H9 (cell line): ENCODE measurements around the gene CDKN2B. TPM values are rescaled to one million over a fixed set of nuclear protein-coding genes. Genes with fewer than 3 reads are reported as not detected.
A peak's percentile ranks its signal among the peaks of the same experiment; 100 is the strongest.

Experiments
- DNase-seq: peaks from one replicate; pipeline ENCODE4 v3.0.0-alpha.2; 2017
- H2AFZ ChIP-seq: one replicate; pipeline ENCODE4 v1.6.1; 2013; ENCODE audit warnings: mild to moderate bottlenecking, low read length, control low read depth, moderate library complexity
- H2AK5ac ChIP-seq: 2 replicates; pipeline ENCODE4 v1.6.1; 2013; ENCODE audit warnings: low read length, control low read depth, mixed read lengths; ENCODE audit not compliant: insufficient read length
- H2BK120ac ChIP-seq: one replicate; pipeline ENCODE4 v1.6.1; 2013; ENCODE audit warnings: low read depth, mild to moderate bottlenecking, low read length, control low read depth, inconsistent platforms; ENCODE audit not compliant: poor library complexity, severe bottlenecking
- H2BK12ac ChIP-seq: 2 replicates; pipeline ENCODE4 v1.6.1; 2013; ENCODE audit warnings: low read length, control low read depth, mixed read lengths, low read depth; ENCODE audit not compliant: insufficient read length
- H2BK15ac ChIP-seq: 2 replicates; pipeline ENCODE4 v1.6.1; 2013; ENCODE audit warnings: low read depth, low read length, control low read depth
- H2BK20ac ChIP-seq: one replicate; pipeline ENCODE4 v1.6.1; 2013; ENCODE audit warnings: low read depth, mild to moderate bottlenecking, low read length, control low read depth, inconsistent platforms; ENCODE audit not compliant: poor library complexity, severe bottlenecking
- H2BK5ac ChIP-seq: 2 replicates; pipeline ENCODE4 v1.6.1; 2013; ENCODE audit warnings: low read length, control low read depth, mixed read lengths; ENCODE audit not compliant: insufficient read length
- H3K14ac ChIP-seq: 2 replicates; pipeline ENCODE4 v1.6.1; 2013; ENCODE audit warnings: low read length, control low read depth; ENCODE audit not compliant: insufficient read depth
- H3K18ac ChIP-seq: 2 replicates; pipeline ENCODE4 v1.6.1; 2013; ENCODE audit warnings: low read depth, mild to moderate bottlenecking, mixed read lengths, low read length, control low read depth; ENCODE audit not compliant: insufficient read length
- H3K23ac ChIP-seq: 2 replicates; pipeline ENCODE4 v1.6.1; 2013; ENCODE audit warnings: low read length, control low read depth, mixed read lengths, low read depth; ENCODE audit not compliant: insufficient read length
- H3K23me2 ChIP-seq: 2 replicates; pipeline ENCODE4 v1.6.1; 2013; ENCODE audit warnings: low read depth, mild to moderate bottlenecking, mixed read lengths, low read length, control low read depth; ENCODE audit not compliant: insufficient read length, poor library complexity, severe bottlenecking
- H3K27ac ChIP-seq: 2 replicates; pipeline ENCODE4 v1.5.1; 2013; ENCODE audit warnings: low read length, control low read depth, mixed read lengths, low read depth; ENCODE audit not compliant: insufficient read length
- H3K27me3 ChIP-seq: 2 replicates; pipeline ENCODE4 v1.6.1; 2013; ENCODE audit warnings: low read length, control low read depth, inconsistent platforms; ENCODE audit not compliant: insufficient read depth
- H3K4ac ChIP-seq: 2 replicates; pipeline ENCODE4 v1.6.1; 2013; ENCODE audit warnings: low read depth, mild to moderate bottlenecking, control low read depth, inconsistent platforms, low read length, moderate library complexity
- H3K4me1 ChIP-seq: 2 replicates; pipeline ENCODE4 v1.6.1; 2013; ENCODE audit warnings: low read length, control low read depth, inconsistent platforms; ENCODE audit not compliant: insufficient read depth
- H3K4me2 ChIP-seq: 2 replicates; pipeline ENCODE4 v1.6.1; 2013; ENCODE audit warnings: low read length, control low read depth, mixed read lengths; ENCODE audit not compliant: insufficient read length, insufficient read depth
- H3K56ac ChIP-seq: 2 replicates; pipeline ENCODE4 v1.6.1; 2013; ENCODE audit warnings: low read depth, mild to moderate bottlenecking, mixed read lengths, low read length, control low read depth; ENCODE audit not compliant: insufficient read length
- H3K79me1 ChIP-seq: 2 replicates; pipeline ENCODE4 v1.6.1; 2013; ENCODE audit warnings: low read depth, mild to moderate bottlenecking, moderate library complexity, low read length, control low read depth, inconsistent platforms; ENCODE audit not compliant: insufficient read depth, poor library complexity, severe bottlenecking
- H3K79me2 ChIP-seq: 2 replicates; pipeline ENCODE4 v1.6.1; 2013; ENCODE audit warnings: low read length, control low read depth, inconsistent platforms; ENCODE audit not compliant: insufficient read depth
- H3K9ac ChIP-seq: 2 replicates; pipeline ENCODE4 v1.6.1; 2013; ENCODE audit warnings: low read length, control low read depth, mixed read lengths; ENCODE audit not compliant: insufficient read length; ENCODE audit errors: extremely low read depth
- H3K9me3 ChIP-seq: one replicate; pipeline ENCODE4 v1.6.1; 2013; ENCODE audit warnings: low read depth, low read length, inconsistent platforms; ENCODE audit not compliant: control insufficient read depth
- H3T11ph ChIP-seq: one replicate; pipeline ENCODE4 v1.6.1; 2013; ENCODE audit warnings: mild to moderate bottlenecking, low read length, control low read depth, inconsistent platforms
- H4K20me1 ChIP-seq: one replicate; pipeline ENCODE4 v1.6.1; 2013; ENCODE audit not compliant: control insufficient read depth, insufficient read length, insufficient read depth
- H4K5ac ChIP-seq: 2 replicates; pipeline ENCODE4 v1.6.1; 2013; ENCODE audit warnings: low read depth, mild to moderate bottlenecking, mixed read lengths, low read length, control low read depth; ENCODE audit not compliant: insufficient read length
- H4K8ac ChIP-seq: replicated peaks from 2 replicates; pipeline ENCODE4 v1.6.1; 2013; ENCODE audit warnings: low read length, control low read depth, mixed read lengths, low read depth; ENCODE audit not compliant: insufficient read length
- H4K91ac ChIP-seq: 2 replicates; pipeline ENCODE4 v1.6.1; 2013; ENCODE audit warnings: low read depth, mild to moderate bottlenecking, moderate library complexity, mixed read lengths, low read length, control low read depth; ENCODE audit not compliant: insufficient read length
- H3K27ac Mint-ChIP-seq, 3 experiments: 2 replicates in 2 of 3; 3 replicates in 1 of 3; pipeline ENCODE4 v1.8.0; 2020 to 2021; ENCODE audit warnings: mixed read lengths in 3 of 3, mild to moderate bottlenecking in 1 of 3, moderate library complexity in 1 of 3
- H3K27me3 Mint-ChIP-seq: 2 replicates; pipeline ENCODE4 v1.8.0; 2021; ENCODE audit warnings: low read depth, mild to moderate bottlenecking, moderate library complexity, mixed read lengths
- H3K36me3 Mint-ChIP-seq, 3 experiments: 2 replicates in 2 of 3; 3 replicates in 1 of 3; pipeline ENCODE4 v1.8.0; 2020 to 2021; ENCODE audit warnings: low read depth in 3 of 3, mixed read lengths in 3 of 3; ENCODE audit not compliant: insufficient read depth in 1 of 3
- H3K4me1 Mint-ChIP-seq, 2 experiments: 2 replicates each; pipeline ENCODE4 v1.8.0; 2020; ENCODE audit warnings: mixed read lengths in 2 of 2
- H3K4me3 Mint-ChIP-seq, 2 experiments: 2 replicates in 1 of 2; 3 replicates in 1 of 2; pipeline ENCODE4 v1.8.0; 2020 to 2021; ENCODE audit warnings: mild to moderate bottlenecking in 2 of 2, mixed read lengths in 2 of 2, moderate library complexity in 1 of 2
- H3K9me3 Mint-ChIP-seq, 2 experiments: 2 replicates in 1 of 2; 3 replicates in 1 of 2; pipeline ENCODE4 v1.8.0; 2020; ENCODE audit warnings: mild to moderate bottlenecking in 2 of 2, mixed read lengths in 2 of 2, moderate library complexity in 1 of 2
- WGBS: extraction: QIAGEN DNeasy Blood & Tissue Kit; methylation state at CpG from one replicate; pipeline ENCODE4 v1.1.7; 2013; ENCODE audit warnings: missing lambda C conversion rate, low lambda C conversion rate, mixed read lengths; ENCODE audit not compliant: insufficient read length; ENCODE audit errors: extremely low coverage; 5-methylcytosine and 5-hydroxymethylcytosine counted together
- total RNA-seq: library from RNA; stranded (reverse); gene quantifications from 2 replicates; pipeline ENCODE4 v1.2.1, GENCODE V29; 2021
- TF ChIP-seq, protein P1 (sequence below): fragments of 200-600 bp; sonication (generic); conservative IDR thresholded peaks from 3 replicates; pipeline ENCODE4 v1.8.0; 2021; ENCODE audit warnings: antibody characterized with exemption, mild to moderate bottlenecking

CDKN2B gene
- total RNA-seq, 1 experiment from 2014 or later = 0.13 TPM

DNA sequence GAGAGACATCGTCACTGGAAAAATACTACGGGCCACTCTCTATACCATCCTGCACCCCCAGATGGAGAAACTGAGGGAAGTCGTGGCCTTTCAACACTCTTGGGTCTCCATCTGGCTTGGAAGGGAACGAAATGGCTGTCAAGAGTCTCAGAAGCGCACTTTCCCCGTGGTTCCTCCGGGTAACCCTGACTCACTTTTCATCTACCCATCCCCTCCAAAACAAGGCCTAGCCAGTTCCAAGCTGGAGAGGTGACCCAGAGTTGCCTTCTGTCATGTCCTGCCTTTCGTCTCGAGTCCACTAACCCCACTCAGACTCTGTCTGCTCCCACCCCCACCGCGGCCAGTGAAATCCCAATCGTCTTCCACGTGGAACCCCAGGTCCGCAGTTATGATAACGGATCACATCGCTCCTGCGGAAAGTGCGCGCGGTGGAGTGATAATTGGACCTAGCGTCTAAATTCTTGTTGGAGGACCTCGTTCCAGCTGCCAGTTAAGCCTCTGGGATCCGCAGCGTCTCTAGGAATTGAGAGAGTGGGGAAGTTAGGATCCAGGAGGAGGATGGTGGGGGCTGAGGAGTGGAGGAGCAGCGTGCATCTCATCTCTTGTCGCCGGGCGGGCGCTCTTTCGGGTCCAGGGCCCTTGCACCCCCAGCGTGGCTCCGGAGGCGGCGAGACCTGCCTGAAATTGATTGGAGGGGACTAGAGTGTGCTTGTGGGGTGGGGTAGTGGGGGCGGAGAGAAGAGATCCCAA, 19.5 kb downstream of the CDKN2B start:
- Histone ChIP-seq H4K5ac (no peak overlapping the region), H3K79me2 (no peaks in the 10 kb centered on the region), H3T11ph (no peak overlapping the region), H3K27me3 (peaks cover 49% of the 10 kb centered on the region), H3K18ac (no peak overlapping the region), H3K23ac (no peak overlapping the region), H3K79me1 (no peaks in the 10 kb centered on the region), H3K4me2 (peak overlapping the region; percentile 65), H3K4me1 (peaks cover 2% of the 10 kb centered on the region; the same call in 1 of the 2 replicates), H4K8ac (no peak overlapping the region), H2BK15ac (no peak overlapping the region), H3K27ac (no peak overlapping the region), H2BK5ac (no peak overlapping the region), H2AK5ac (no peak overlapping the region), H4K20me1 (no peaks in the 10 kb centered on the region), H3K9ac (no peak overlapping the region), H2BK20ac (no peak overlapping the region), H2AFZ (no peak overlapping the region), H2BK12ac (no peak overlapping the region), H3K23me2 (peaks cover 11% of the 10 kb centered on the region), H3K56ac (no peak overlapping the region), H3K4ac (no peak overlapping the region), H4K91ac (no peak overlapping the region), H2BK120ac (no peak overlapping the region), H3K9me3 (no peaks in the 10 kb centered on the region), H3K14ac (no peak overlapping the region)
- TF ChIP-seq, protein P1, sequence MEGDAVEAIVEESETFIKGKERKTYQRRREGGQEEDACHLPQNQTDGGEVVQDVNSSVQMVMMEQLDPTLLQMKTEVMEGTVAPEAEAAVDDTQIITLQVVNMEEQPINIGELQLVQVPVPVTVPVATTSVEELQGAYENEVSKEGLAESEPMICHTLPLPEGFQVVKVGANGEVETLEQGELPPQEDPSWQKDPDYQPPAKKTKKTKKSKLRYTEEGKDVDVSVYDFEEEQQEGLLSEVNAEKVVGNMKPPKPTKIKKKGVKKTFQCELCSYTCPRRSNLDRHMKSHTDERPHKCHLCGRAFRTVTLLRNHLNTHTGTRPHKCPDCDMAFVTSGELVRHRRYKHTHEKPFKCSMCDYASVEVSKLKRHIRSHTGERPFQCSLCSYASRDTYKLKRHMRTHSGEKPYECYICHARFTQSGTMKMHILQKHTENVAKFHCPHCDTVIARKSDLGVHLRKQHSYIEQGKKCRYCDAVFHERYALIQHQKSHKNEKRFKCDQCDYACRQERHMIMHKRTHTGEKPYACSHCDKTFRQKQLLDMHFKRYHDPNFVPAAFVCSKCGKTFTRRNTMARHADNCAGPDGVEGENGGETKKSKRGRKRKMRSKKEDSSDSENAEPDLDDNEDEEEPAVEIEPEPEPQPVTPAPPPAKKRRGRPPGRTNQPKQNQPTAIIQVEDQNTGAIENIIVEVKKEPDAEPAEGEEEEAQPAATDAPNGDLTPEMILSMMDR = no peak
- peak; percentile 57 for DNase-seq
- Mint-ChIP-seq H3K36me3 (no peaks in the 10 kb centered on the region), H3K27ac (no peak overlapping the region), H3K27me3 (peaks cover 95% of the 10 kb centered on the region), H3K9me3 (peaks cover 0 to 2% of the 10 kb centered on the region in 2 experiments; a peak in 2 of 5 replicates), H3K4me3 (peak overlapping the region in 1 of 2 experiments; percentile 77; a peak in 4 of 5 replicates), H3K4me1 (peaks cover 15 to 31% of the 10 kb centered on the region in 2 experiments)
- no CpG with 5 or more reads among the region's 35 CpGs for WGBS
